Spleen (tissue), 11 donors: ENCODE results near the gene GUCY2C. TPM values are rescaled to one million over a fixed set of nuclear protein-coding genes. Genes with fewer than 3 reads are reported as not detected.
A peak's percentile ranks its signal among the peaks of the same experiment; 100 is the strongest.

ENCODE experiments used
- DNase-seq: peaks from one replicate; pipeline ENCODE4 v3.0.0-alpha.2; 2020
- H3K27ac ChIP-seq, 8 donors: fragments of 200-600 bp; sonication (generic) in 7 of 8; 1 replicate in 4 of 8; 2 replicates in 4 of 8; pipeline versions ENCODE4 v1.5.0 to v1.8.0; 2016 to 2021; ENCODE audit warnings: inconsistent platforms in 4 of 8, mild to moderate bottlenecking in 4 of 8, moderate library complexity in 1 of 8
- H3K27me3 ChIP-seq, 7 donors: fragments of 200-600 bp; sonication (generic) in 6 of 7; replicated peaks in 1 of 7; 1 replicate in 4 of 7; 2 replicates in 3 of 7; pipeline versions ENCODE4 v1.5.0 to v1.8.0; 2016 to 2021; ENCODE audit warnings: inconsistent platforms in 3 of 7, mild to moderate bottlenecking in 1 of 7
- H3K36me3 ChIP-seq, 6 donors: fragments of 200-600 bp; sonication (generic) in 5 of 6; 1 replicate in 4 of 6; 2 replicates in 2 of 6; pipeline versions ENCODE4 v1.5.0 to v1.8.0; 2016 to 2021; ENCODE audit warnings: inconsistent platforms in 2 of 6
- H3K4me1 ChIP-seq, 6 donors: fragments of 200-600 bp; sonication (generic) in 5 of 6; 1 replicate in 3 of 6; 2 replicates in 3 of 6; pipeline versions ENCODE4 v1.5.0 to v1.8.0; 2016 to 2021; ENCODE audit warnings: inconsistent platforms in 3 of 6
- H3K4me3 ChIP-seq, 8 donors: fragments of 200-600 bp; sonication (generic) in 7 of 8; 1 replicate in 4 of 8; 2 replicates in 4 of 8; pipeline versions ENCODE4 v1.5.0 to v1.8.0; 2016 to 2021; ENCODE audit warnings: inconsistent platforms in 4 of 8, mild to moderate bottlenecking in 4 of 8, moderate library complexity in 2 of 8
- H3K9me3 ChIP-seq, 8 donors: fragments of 200-600 bp; sonication (generic) in 7 of 8; 1 replicate in 4 of 8; 2 replicates in 4 of 8; pipeline versions ENCODE4 v1.5.0 to v1.8.0; 2016 to 2021; ENCODE audit warnings: inconsistent platforms in 4 of 8
- CTCF ChIP-seq, 11 experiments: fragments of 200-600 bp in 7 of 11; fragments of 450-650 bp in 4 of 11; sonication (generic) in 4 of 11; IDR thresholded peaks in 8 of 11; conservative IDR thresholded peaks in 3 of 11; 1 replicate in 7 of 11; 2 replicates in 4 of 11; pipeline versions ENCODE4 v1.4.0 to v1.8.0; 2016 to 2021; ENCODE audit warnings: antibody characterized with exemption in 11 of 11, inconsistent platforms in 4 of 11, mild to moderate bottlenecking in 1 of 11
- POLR2A ChIP-seq, 3 donors: fragments of 450-650 bp; IDR thresholded peaks; one replicate each; pipeline ENCODE4 v1.5.1; 2017; ENCODE audit warnings: antibody characterized with exemption in 3 of 3, mild to moderate bottlenecking in 1 of 3
- POLR2AphosphoS5 ChIP-seq, 3 donors: sonication (generic); formaldehyde crosslinking; IDR thresholded peaks; one replicate each; pipeline ENCODE4 v1.5.1; 2017; ENCODE audit warnings: antibody characterized with exemption in 3 of 3
- WGBS, 5 donors: extraction: QIAGEN DNeasy Blood & Tissue Kit in 3 of 5; methylation state at CpG; one replicate each; pipeline versions ENCODE4 v1.1.5 to v1.1.7; 2013 to 2018; 5-methylcytosine and 5-hydroxymethylcytosine counted together
- intact Hi-C: fragments of 100-400 bp; cut with DNase I; formaldehyde crosslinking; loops from one replicate; pipeline ENCODE4 v1.15.0; 2023; ENCODE audit warnings: low total_unique reads
- polyA plus RNA-seq, 3 donors: library from polyadenylated mRNA; stranded (reverse); fragments of 200-250 nt; gene quantifications; one replicate each; pipeline ENCODE4 v1.2.1, GENCODE V29; 2013
- total RNA-seq, 7 donors: library from RNA; depleted of rRNA in 3 of 7; stranded (reverse); fragments of >200 nt in 3 of 7; fragmentation: NEBNext Ultra II Directional in 4 of 7; extraction: Animal tissue kit (Norgen Biotek cat#: 25700) in 4 of 7; gene quantifications; one replicate each; pipeline versions ENCODE4 v1.1.0 to v1.2.1, GENCODE V29; 2016 to 2021
- donor health status: healthy with polysubstance abuse.
- donor health status: DM: no; HTN: no; CAD: no; lungs with moderate emphysema.
- donor health status: DM: no; HTN: no; CAD: no.
- donor health status: Bipolar disorder and iron deficiency.
- donor health status: healthy.
- donor health status: DM: no; HTN: no; CAD: no.
- donor health status: DM: yes; HTN: yes; CAD: no.

The GUCY2C gene
- total and polyA plus RNA-seq, 10 donors: 0.19 to 0.35 (median 0.26) TPM; not detected in 7

- no peak overlapping the region for H3K4me3 ChIP-seq
- intact Hi-C loops: no loop called here
- no peaks in the 10 kb centered on the region for H3K27me3 ChIP-seq
- H3K9me3 ChIP-seq: peaks cover 0 to 8% (median 0%) of the 10 kb centered on the region in 8 donors
- TF ChIP-seq POLR2AphosphoS5 (IDR thresholded peaks at IDR 0.05): no peak
- TF ChIP-seq CTCF (IDR thresholded peaks at IDR 0.05 in 8 of 11, conservative IDR thresholded peaks at IDR 0.05 in 3 of 11): no peak
- TF ChIP-seq POLR2A (IDR thresholded peaks at IDR 0.05): no peak
- H3K4me1 ChIP-seq: no peaks in the 10 kb centered on the region
- 70 to 84% (median 75%) methylated on average over 1 of the region's 1 CpG for WGBS, 5 donors
- H3K36me3 ChIP-seq: no peaks in the 10 kb centered on the region
- no peak for DNase-seq
- H3K27ac ChIP-seq: no peak overlapping the region
Observed at GRCh38 chr12:14591719-14592118, 104.7 kb downstream of the GUCY2C start.

- no peak overlapping the region for H3K27ac ChIP-seq
- H3K9me3 ChIP-seq: peaks cover 0 to 2% (median 0%) of the 10 kb centered on the region in 8 donors
- TF ChIP-seq POLR2AphosphoS5 (IDR thresholded peaks at IDR 0.05): no peak
- no peak for TF ChIP-seq CTCF (IDR thresholded peaks at IDR 0.05 in 8 of 11, conservative IDR thresholded peaks at IDR 0.05 in 3 of 11)
- no peak for TF ChIP-seq POLR2A (IDR thresholded peaks at IDR 0.05)
- H3K36me3 ChIP-seq: no peaks in the 10 kb centered on the region
- no peaks in the 10 kb centered on the region for H3K27me3 ChIP-seq
- intact Hi-C loops: no loop called here
- H3K4me1 ChIP-seq: no peaks in the 10 kb centered on the region
- DNase-seq: no peak
- H3K4me3 ChIP-seq: no peak overlapping the region
- 80 to 95% (median 91%) methylated on average over 12 to 18 of the region's 18 CpGs for WGBS, 5 donors
Observed at GRCh38 chr12:14589169-14590004, 107.0 kb downstream of the GUCY2C start.

- no peak overlapping the region for H3K4me3 ChIP-seq
- no peaks in the 10 kb centered on the region for H3K9me3 ChIP-seq
- TF ChIP-seq CTCF (IDR thresholded peaks at IDR 0.05 in 8 of 11, conservative IDR thresholded peaks at IDR 0.05 in 3 of 11): no peak
- TF ChIP-seq POLR2AphosphoS5 (IDR thresholded peaks at IDR 0.05): no peak
- no peaks in the 10 kb centered on the region for H3K27me3 ChIP-seq
- H3K36me3 ChIP-seq: no peaks in the 10 kb centered on the region
- DNase-seq: no peak
- 88 to 97% (median 94%) methylated on average over 3 of the region's 3 CpGs for WGBS, 5 donors
- intact Hi-C loops: no loop called here
- H3K27ac ChIP-seq: no peak overlapping the region
- H3K4me1 ChIP-seq: no peaks in the 10 kb centered on the region
Observed at GRCh38 chr12:14588571-14588970, 107.8 kb downstream of the GUCY2C start.

GRCh38 chr12:14578646-14579045, 117.8 kb downstream of the GUCY2C start:
- Histone ChIP-seq H3K36me3 (no peaks in the 10 kb centered on the region), H3K4me1 (peaks cover 0 to 43% (median 15%) of the 10 kb centered on the region in 6 donors), H3K9me3 (no peaks in the 10 kb centered on the region), H3K4me3 (no peak overlapping the region), H3K27me3 (no peaks in the 10 kb centered on the region), H3K27ac (peak overlapping the region in 2 of 8 donors; percentile 69 to 73)
- intact Hi-C loops: no loop called here
- 70 to 77% (median 73%) methylated on average over 8 of the region's 8 CpGs for WGBS, 5 donors
- DNase-seq: no peak
- no peak for TF ChIP-seq POLR2A (IDR thresholded peaks at IDR 0.05)
- no peak for TF ChIP-seq CTCF (IDR thresholded peaks at IDR 0.05 in 8 of 11, conservative IDR thresholded peaks at IDR 0.05 in 3 of 11)
- TF ChIP-seq POLR2AphosphoS5 (IDR thresholded peaks at IDR 0.05): no peak
